Esophagus muscularis mucosa (tissue), 4 donors: Measurements from ENCODE around the gene RFPL2. TPM values are rescaled to one million over a fixed set of nuclear protein-coding genes. Genes with fewer than 3 reads are reported as not detected.
"Not testable (repeated sequence)": the region's sequence is repeated elsewhere in the genome, so short reads cannot be mapped to it uniquely, and the experiment has no call there.

Experiments used
- DNase-seq: peaks from one replicate; pipeline ENCODE4 v3.0.0-alpha.2; 2017; ENCODE audit errors: extremely low spot score
- H3K27ac ChIP-seq, 4 donors: fragments of 200-600 bp; sonication (generic); replicated peaks in 1 of 4; 1 replicate in 3 of 4; 2 replicates in 1 of 4; pipeline ENCODE4 v1.5.1; 2016 to 2019; ENCODE audit warnings: mild to moderate bottlenecking in 1 of 4
- H3K27me3 ChIP-seq, 4 donors: fragments of 200-600 bp; sonication (generic); one replicate each; pipeline versions ENCODE4 v1.5.1 to v1.6.0; 2016 to 2019
- H3K36me3 ChIP-seq, 4 donors: fragments of 200-600 bp; sonication (generic); one replicate each; pipeline ENCODE4 v1.5.1; 2016 to 2019
- H3K4me1 ChIP-seq, 4 donors: fragments of 200-600 bp; sonication (generic); one replicate each; pipeline ENCODE4 v1.5.1; 2016 to 2019
- H3K4me3 ChIP-seq, 4 donors: fragments of 200-600 bp; sonication (generic); 1 replicate in 2 of 4; 2 replicates in 2 of 4; pipeline ENCODE4 v1.5.1; 2016 to 2019; ENCODE audit warnings: mild to moderate bottlenecking in 4 of 4, moderate library complexity in 1 of 4
- H3K9me3 ChIP-seq, 4 donors: fragments of 200-600 bp; sonication (generic); 1 replicate in 3 of 4; 2 replicates in 1 of 4; pipeline ENCODE4 v1.5.1; 2016 to 2019
- CTCF ChIP-seq, 3 experiments: fragments of 200-600 bp in 2 of 3; fragments of 450-650 bp in 1 of 3; sonication (generic) in 2 of 3; IDR thresholded peaks; one replicate each; pipeline ENCODE4 v1.5.1; 2017 to 2019; ENCODE audit warnings: antibody characterized with exemption in 3 of 3, mild to moderate bottlenecking in 2 of 3, moderate library complexity in 1 of 3
- EP300 ChIP-seq: sonication (generic); formaldehyde crosslinking; IDR thresholded peaks from one replicate; pipeline ENCODE4 v1.6.1; 2017; ENCODE audit warnings: antibody characterized with exemption
- POLR2A ChIP-seq: fragments of 450-650 bp; IDR thresholded peaks from one replicate; pipeline ENCODE4 v1.6.1; 2017; ENCODE audit warnings: antibody characterized with exemption, moderate library complexity, mild to moderate bottlenecking, low read depth
- POLR2AphosphoS5 ChIP-seq, 2 donors: sonication (generic); formaldehyde crosslinking; IDR thresholded peaks; one replicate each; pipeline ENCODE4 v1.6.1; 2017; ENCODE audit warnings: antibody characterized with exemption in 2 of 2
- WGBS: methylation state at CpG from one replicate; pipeline ENCODE4 v1.1.5; 2018; 5-methylcytosine and 5-hydroxymethylcytosine counted together
- intact Hi-C: fragments of 100-400 bp; cut with DNase I; formaldehyde crosslinking; loops from one replicate; pipeline ENCODE4 v1.15.1; 2023
- small RNA-seq, 3 donors: library from RNA; depleted of rRNA; stranded (forward); fragments of <200 nt; gene quantifications; one replicate each; pipeline ENCODE3, GENCODE V24; 2016
- total RNA-seq, 4 donors: library from RNA; depleted of rRNA; stranded (reverse); fragments of >200 nt; gene quantifications; one replicate each; pipeline versions ENCODE4 v1.1.0 to v1.2.1, GENCODE V29; 2016

The RFPL2 gene
- total RNA-seq, 4 donors from 2014 or later: not detected

- Histone ChIP-seq H3K36me3 (no peaks in the 10 kb centered on the region), H3K4me3 (no peak overlapping the region), H3K4me1 (no peaks in the 10 kb centered on the region), H3K27ac (no peak overlapping the region), H3K27me3 (no peaks in the 10 kb centered on the region), H3K9me3 (no peaks in the 10 kb centered on the region)
- 79% methylated on average over 6 of the region's 6 CpGs for WGBS
- peak; percentile 77 for DNase-seq
- intact Hi-C loops: no loop called here
- TF ChIP-seq EP300: no peak
- no peak for TF ChIP-seq POLR2A
- TF ChIP-seq CTCF (IDR thresholded peaks at IDR 0.05): no peak
- TF ChIP-seq POLR2AphosphoS5 (IDR thresholded peaks at IDR 0.05): no peak
Observed at GRCh38 chr22:32144496-32145274, 60.2 kb downstream of the RFPL2 start.

- no peaks in the 10 kb centered on the region for H3K9me3 ChIP-seq
- peak; percentile 39 for DNase-seq
- H3K27ac ChIP-seq: no peak overlapping the region
- no peak overlapping the region for H3K4me3 ChIP-seq
- no peaks in the 10 kb centered on the region for H3K36me3 ChIP-seq
- TF ChIP-seq CTCF (IDR thresholded peaks at IDR 0.05): no peak
- no peak for TF ChIP-seq POLR2A
- no peak for TF ChIP-seq POLR2AphosphoS5 (IDR thresholded peaks at IDR 0.05)
- TF ChIP-seq EP300: no peak
- peaks cover 0 to 8% (median 0%) of the 10 kb centered on the region in 4 donors for H3K27me3 ChIP-seq
- H3K4me1 ChIP-seq: no peaks in the 10 kb centered on the region
- intact Hi-C loops: no loop called here
Observed at GRCh38 chr22:32142600-32142999, 62.3 kb downstream of the RFPL2 start.

- H3K4me3 ChIP-seq, H3K4me1 ChIP-seq, H3K9me3 ChIP-seq, DNase-seq, H3K36me3 ChIP-seq, H3K27ac ChIP-seq, intact Hi-C loops: not testable (repeated sequence)
- peaks cover 0 to 16% (median 0%) of the 10 kb centered on the region in 4 donors for H3K27me3 ChIP-seq
- TF ChIP-seq CTCF (IDR thresholded peaks at IDR 0.05): peak in 1 of 3 experiments; percentile 12
- WGBS: 43% methylated on average over 2 of the region's 6 CpGs
Observed at GRCh38 chr22:32140688-32141087, 64.2 kb downstream of the RFPL2 start.

Small RNA genes lying within 50 kb of the gene (small RNA-seq; reads per million reads assigned to genes)
- gene RF02171: 0 reads per million in 3 donors

Other genes with a start within 250 kb of the RFPL2 start
- gene SLC5A1, start 161.8 kb downstream of the RFPL2 start, total RNA-seq: under 1 TPM in 1 of 4 donors, not detected in 3; 0.11 TPM
- under 1 TPM in 1 of 4 donors, not detected in 3; 0.26 TPM for gene C22orf42, start 45.8 kb downstream of the RFPL2 start, total RNA-seq
- gene SLC5A4, start 50.3 kb upstream of the RFPL2 start, total RNA-seq: 1 to 10 TPM in 1 of 4 donors, under 1 TPM in 2, not detected in 1; 0.19 to 1.2 (median 0.46) TPM
- not detected for gene RFPL3, start 152.8 kb upstream of the RFPL2 start, total RNA-seq
- gene RTCB, start 207.2 kb upstream of the RFPL2 start, total RNA-seq: 10 to 100 TPM; 46.9 to 71.0 (median 59.1) TPM